Prostate gland (tissue), 2 donors: ENCODE measurements around the gene TNIP2.
"Not testable (repeated sequence)": the region's sequence is repeated elsewhere in the genome, so short reads cannot be mapped to it uniquely, and the experiment has no call there.

Experiments used
- POLR2AphosphoS5 ChIP-seq: sonication (generic); formaldehyde crosslinking; IDR thresholded peaks from one replicate; pipeline ENCODE4 v1.6.1; 2017; ENCODE audit warnings: antibody characterized with exemption
- TF ChIP-seq, protein P1 (sequence below), 4 experiments: fragments of 200-600 bp in 2 of 4; fragments of 450-650 bp in 2 of 4; sonication (generic) in 2 of 4; IDR thresholded peaks; 1 replicate in 3 of 4; 2 replicates in 1 of 4; pipeline ENCODE4 v1.5.1; 2016 to 2019; ENCODE audit warnings: antibody characterized with exemption in 4 of 4, mild to moderate bottlenecking in 2 of 4, moderate library complexity in 2 of 4

GRCh38 chr4:2738296-2738695 lies 17.8 kb downstream of the TNIP2 start:
- TF ChIP-seq, protein P1, sequence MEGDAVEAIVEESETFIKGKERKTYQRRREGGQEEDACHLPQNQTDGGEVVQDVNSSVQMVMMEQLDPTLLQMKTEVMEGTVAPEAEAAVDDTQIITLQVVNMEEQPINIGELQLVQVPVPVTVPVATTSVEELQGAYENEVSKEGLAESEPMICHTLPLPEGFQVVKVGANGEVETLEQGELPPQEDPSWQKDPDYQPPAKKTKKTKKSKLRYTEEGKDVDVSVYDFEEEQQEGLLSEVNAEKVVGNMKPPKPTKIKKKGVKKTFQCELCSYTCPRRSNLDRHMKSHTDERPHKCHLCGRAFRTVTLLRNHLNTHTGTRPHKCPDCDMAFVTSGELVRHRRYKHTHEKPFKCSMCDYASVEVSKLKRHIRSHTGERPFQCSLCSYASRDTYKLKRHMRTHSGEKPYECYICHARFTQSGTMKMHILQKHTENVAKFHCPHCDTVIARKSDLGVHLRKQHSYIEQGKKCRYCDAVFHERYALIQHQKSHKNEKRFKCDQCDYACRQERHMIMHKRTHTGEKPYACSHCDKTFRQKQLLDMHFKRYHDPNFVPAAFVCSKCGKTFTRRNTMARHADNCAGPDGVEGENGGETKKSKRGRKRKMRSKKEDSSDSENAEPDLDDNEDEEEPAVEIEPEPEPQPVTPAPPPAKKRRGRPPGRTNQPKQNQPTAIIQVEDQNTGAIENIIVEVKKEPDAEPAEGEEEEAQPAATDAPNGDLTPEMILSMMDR (IDR thresholded peaks at IDR 0.05) = not testable (repeated sequence)
- TF ChIP-seq POLR2AphosphoS5 = not testable (repeated sequence)
